Tibial artery (tissue), 4 donors: ENCODE measurements around the gene ISYNA1.

Experiments
- DNase-seq, 2 donors: peaks; one replicate each; pipeline ENCODE4 v3.0.0-alpha.2; 2019
- H3K27ac ChIP-seq, 2 donors: fragments of 200-600 bp; sonication (generic) in 1 of 2; 1 replicate in 1 of 2; 2 replicates in 1 of 2; pipeline ENCODE4 v1.5.1; 2018 to 2019; ENCODE audit warnings: mild to moderate bottlenecking in 1 of 2
- H3K27me3 ChIP-seq, 2 donors: fragments of 200-600 bp; sonication (generic) in 1 of 2; one replicate each; pipeline versions ENCODE4 v1.5.1 to v1.6.0; 2016 to 2019
- H3K36me3 ChIP-seq, 3 donors: fragments of 200-600 bp; sonication (generic) in 2 of 3; one replicate each; pipeline ENCODE4 v1.5.1; 2016 to 2019; ENCODE audit warnings: mild to moderate bottlenecking in 2 of 3
- H3K4me1 ChIP-seq, 4 donors: fragments of 200-600 bp; sonication (generic) in 2 of 4; 1 replicate in 3 of 4; 2 replicates in 1 of 4; pipeline ENCODE4 v1.5.1; 2016 to 2019
- H3K4me3 ChIP-seq, 2 donors: fragments of 200-600 bp; sonication (generic) in 1 of 2; 1 replicate in 1 of 2; 2 replicates in 1 of 2; pipeline ENCODE4 v1.5.1; 2018 to 2019; ENCODE audit warnings: mild to moderate bottlenecking in 2 of 2
- H3K9me3 ChIP-seq, 3 donors: fragments of 200-600 bp; sonication (generic) in 1 of 3; one replicate each; pipeline ENCODE4 v1.5.1; 2016 to 2019
- intact Hi-C: fragments of 100-400 bp; cut with DNase I; formaldehyde crosslinking; loops from one replicate; pipeline ENCODE4 v1.15.0; 2023; ENCODE audit warnings: low total_unique reads
- TF ChIP-seq, protein P1 (sequence below), 2 experiments: fragments of 200-600 bp in 1 of 2; fragments of 450-650 bp in 1 of 2; IDR thresholded peaks; one replicate each; pipeline ENCODE4 v1.5.1; 2017 to 2019; ENCODE audit warnings: antibody characterized with exemption in 2 of 2, mild to moderate bottlenecking in 1 of 2, moderate library complexity in 1 of 2

Gene ISYNA1

DNA sequence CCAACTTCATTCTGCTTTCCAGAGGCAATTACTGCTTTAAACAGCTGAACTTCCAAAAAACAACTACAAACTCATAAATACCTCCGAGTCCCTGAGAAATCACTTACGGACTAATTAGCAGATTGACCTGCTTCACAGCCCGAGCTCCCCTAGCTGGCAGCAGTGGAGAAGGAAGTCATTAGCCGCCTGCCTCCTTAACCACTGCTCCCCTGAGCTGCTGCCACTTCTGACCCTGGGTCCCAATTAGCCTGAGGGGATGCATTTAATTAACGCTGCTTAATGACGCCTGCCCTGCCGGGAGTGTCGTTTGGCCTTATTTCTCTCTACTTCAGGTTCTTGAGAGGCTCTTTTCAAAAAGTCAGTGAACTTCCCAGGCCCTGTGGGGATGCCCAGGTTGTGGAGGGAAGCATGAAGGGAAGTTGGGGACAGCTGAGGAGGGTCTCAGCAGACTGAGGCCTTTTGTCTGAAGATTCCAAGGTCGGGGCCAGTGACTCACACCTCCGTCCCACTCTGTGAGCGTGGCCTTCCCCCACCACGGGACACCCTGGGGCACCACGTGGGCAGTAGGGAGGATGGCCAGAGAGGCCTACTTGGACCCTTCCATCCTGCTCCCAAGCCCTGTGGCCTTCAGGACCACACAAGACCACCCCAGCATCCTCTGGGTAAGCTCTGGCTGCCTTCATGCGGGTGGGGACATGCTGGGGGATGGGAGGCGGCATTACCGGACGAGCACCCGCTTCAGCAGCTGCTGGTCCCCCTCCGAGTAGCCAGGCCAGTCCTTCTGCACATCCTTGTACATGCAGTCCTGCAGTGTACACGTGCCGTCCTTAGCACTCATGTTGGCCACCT lies 19.8 kb upstream of the ISYNA1 start:
- H3K27ac ChIP-seq = peak overlapping the region; percentile 65 to 74
- H3K27me3 ChIP-seq = no peaks in the 10 kb centered on the region
- DNase-seq = no peak
- H3K4me1 ChIP-seq = peaks cover 18 to 57% (median 45%) of the 10 kb centered on the region in 4 donors
- peaks cover 0 to 71% (median 42%) of the 10 kb centered on the region in 3 donors for H3K36me3 ChIP-seq
- no peaks in the 10 kb centered on the region for H3K9me3 ChIP-seq
- TF ChIP-seq, protein P1, sequence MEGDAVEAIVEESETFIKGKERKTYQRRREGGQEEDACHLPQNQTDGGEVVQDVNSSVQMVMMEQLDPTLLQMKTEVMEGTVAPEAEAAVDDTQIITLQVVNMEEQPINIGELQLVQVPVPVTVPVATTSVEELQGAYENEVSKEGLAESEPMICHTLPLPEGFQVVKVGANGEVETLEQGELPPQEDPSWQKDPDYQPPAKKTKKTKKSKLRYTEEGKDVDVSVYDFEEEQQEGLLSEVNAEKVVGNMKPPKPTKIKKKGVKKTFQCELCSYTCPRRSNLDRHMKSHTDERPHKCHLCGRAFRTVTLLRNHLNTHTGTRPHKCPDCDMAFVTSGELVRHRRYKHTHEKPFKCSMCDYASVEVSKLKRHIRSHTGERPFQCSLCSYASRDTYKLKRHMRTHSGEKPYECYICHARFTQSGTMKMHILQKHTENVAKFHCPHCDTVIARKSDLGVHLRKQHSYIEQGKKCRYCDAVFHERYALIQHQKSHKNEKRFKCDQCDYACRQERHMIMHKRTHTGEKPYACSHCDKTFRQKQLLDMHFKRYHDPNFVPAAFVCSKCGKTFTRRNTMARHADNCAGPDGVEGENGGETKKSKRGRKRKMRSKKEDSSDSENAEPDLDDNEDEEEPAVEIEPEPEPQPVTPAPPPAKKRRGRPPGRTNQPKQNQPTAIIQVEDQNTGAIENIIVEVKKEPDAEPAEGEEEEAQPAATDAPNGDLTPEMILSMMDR (IDR thresholded peaks at IDR 0.05) = no peak
- no peak overlapping the region for H3K4me3 ChIP-seq
- intact Hi-C loops = no loop called here

DNA sequence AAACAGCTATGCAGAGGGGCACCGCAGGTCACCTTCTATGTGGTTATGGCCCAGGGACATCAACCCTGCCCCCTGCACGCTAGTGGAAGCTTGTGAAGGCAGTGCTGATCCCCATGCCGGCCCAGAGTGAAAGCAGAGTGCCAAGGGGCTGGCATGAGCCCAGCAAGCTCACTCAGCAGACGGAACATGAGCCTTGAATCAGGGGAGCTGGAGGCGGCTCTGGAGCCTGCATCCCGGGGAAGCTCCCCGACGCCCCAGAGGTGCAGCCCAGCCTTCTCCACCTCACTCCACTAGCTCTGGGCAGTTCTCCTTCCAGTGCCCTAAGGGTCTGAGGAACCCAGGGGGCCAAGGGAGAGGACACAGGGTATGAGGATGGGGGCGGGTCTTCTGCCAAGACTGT lies 19.0 kb upstream of the ISYNA1 start:
- Histone ChIP-seq H3K27me3 (no peaks in the 10 kb centered on the region), H3K4me1 (peaks cover 18 to 50% (median 39%) of the 10 kb centered on the region in 4 donors), H3K4me3 (no peak overlapping the region), H3K9me3 (no peaks in the 10 kb centered on the region), H3K36me3 (peaks cover 0 to 73% (median 45%) of the 10 kb centered on the region in 3 donors), H3K27ac (peak overlapping the region; percentile 65 to 74)
- DNase-seq = peak; percentile 80 to 93
- intact Hi-C loops = no loop called here
- TF ChIP-seq, protein P1 (IDR thresholded peaks at IDR 0.05) = no peak

DNA sequence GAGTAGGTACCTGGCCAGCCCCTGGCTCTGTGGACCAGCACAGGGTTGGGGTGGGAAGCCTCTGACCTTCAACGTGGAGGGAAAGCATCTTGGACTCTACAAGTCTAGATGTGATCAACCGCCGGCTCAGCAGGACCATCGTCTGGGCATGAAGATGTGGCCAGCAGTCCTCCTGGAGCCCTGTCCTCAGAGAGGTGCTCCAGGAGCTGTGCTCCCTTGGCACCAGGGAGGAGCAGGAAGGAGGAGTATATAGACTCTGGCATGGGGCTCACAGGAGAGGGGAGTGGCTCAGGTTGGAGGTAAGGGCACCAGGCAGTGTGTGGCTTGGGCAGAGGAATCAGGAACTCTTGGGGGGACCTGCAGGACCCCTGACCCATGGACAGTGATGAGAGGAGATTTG lies 18.3 kb upstream of the ISYNA1 start:
- TF ChIP-seq, protein P1 (IDR thresholded peaks at IDR 0.05) = no peak
- H3K27ac ChIP-seq = peak overlapping the region; percentile 65 to 74
- H3K36me3 ChIP-seq = peaks cover 0 to 73% (median 46%) of the 10 kb centered on the region in 3 donors
- H3K9me3 ChIP-seq = no peaks in the 10 kb centered on the region
- no peak overlapping the region for H3K4me3 ChIP-seq
- intact Hi-C loops = no loop called here
- H3K4me1 ChIP-seq = peaks cover 15 to 45% (median 33%) of the 10 kb centered on the region in 4 donors
- DNase-seq = no peak
- H3K27me3 ChIP-seq = no peaks in the 10 kb centered on the region

DNA sequence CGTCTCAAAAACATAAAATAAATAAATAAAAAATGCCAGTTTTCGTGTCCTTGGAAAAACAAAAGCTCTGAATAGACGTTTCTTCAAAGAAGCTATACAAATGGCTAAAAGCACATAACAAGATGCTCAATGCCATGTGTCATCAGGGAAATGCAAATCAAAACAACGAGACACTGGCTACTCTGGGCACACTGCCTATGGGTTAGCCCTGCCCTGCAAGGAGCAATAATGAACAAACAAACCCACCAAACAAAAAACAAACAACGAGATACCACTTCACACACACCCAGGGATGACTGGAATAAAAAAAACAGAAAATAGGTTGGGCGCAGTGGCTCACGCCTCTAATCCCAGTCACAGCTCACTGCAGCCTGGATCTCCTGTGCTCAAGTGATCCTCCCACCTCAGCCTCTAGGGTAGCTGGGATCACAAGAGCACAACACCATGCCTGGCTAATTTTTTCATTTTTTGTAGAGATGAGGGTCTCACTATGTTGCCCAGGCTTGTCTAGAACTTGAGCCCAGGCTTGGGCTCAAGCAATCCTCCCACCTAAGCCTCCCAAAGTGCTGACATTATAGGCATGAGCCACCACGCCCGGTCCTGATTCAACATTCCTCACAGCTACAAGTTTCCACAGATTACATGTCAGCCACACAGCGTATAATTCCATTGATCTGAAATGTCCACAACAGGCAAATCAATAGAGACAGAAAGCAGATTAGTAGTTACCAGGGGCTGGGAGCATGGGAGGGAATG lies 15.5 kb upstream of the ISYNA1 start:
- Histone ChIP-seq H3K9me3 (no peaks in the 10 kb centered on the region), H3K36me3 (peaks cover 22 to 86% (median 50%) of the 10 kb centered on the region in 3 donors), H3K4me3 (no peak overlapping the region), H3K4me1 (peaks cover 0 to 30% (median 21%) of the 10 kb centered on the region in 4 donors), H3K27ac (no peak overlapping the region), H3K27me3 (no peaks in the 10 kb centered on the region)
- DNase-seq = no peak
- TF ChIP-seq, protein P1 (IDR thresholded peaks at IDR 0.05) = no peak
- intact Hi-C loops = loop anchor here (5.0 kb wide), 1 partner anchor 129 kb away; no protein-coding TSS in a partner anchor

DNA sequence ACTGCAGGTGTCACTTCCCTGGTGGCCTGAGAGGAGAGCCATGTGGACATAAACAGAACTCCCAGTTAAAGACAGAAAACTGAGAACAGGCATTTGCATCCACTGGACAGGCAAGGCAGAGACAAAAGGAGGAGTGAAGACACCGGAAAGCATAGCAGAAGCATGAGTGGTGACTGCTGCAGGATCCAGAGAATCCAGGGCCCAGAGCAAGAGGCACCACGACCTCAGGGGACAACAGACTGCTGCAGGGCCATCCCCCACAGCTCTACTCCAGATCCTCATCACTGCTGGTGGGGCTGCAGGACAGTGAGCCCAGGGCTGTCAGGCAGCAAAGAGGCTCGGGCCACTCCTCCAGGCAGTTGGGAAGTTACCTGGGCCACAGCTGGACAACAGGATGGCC lies 14.5 kb upstream of the ISYNA1 start:
- no peak for DNase-seq

More for the DNA sequence above, 14.5 kb upstream of the ISYNA1 start:
- TF ChIP-seq, protein P1 (IDR thresholded peaks at IDR 0.05) = no peak
- Histone ChIP-seq H3K36me3 (peaks cover 27 to 87% (median 44%) of the 10 kb centered on the region in 3 donors), H3K9me3 (no peaks in the 10 kb centered on the region), H3K27me3 (no peaks in the 10 kb centered on the region), H3K4me3 (no peak overlapping the region), H3K27ac (no peak overlapping the region), H3K4me1 (peaks cover 0 to 22% (median 15%) of the 10 kb centered on the region in 4 donors)
- intact Hi-C loops = loop anchor here (5.0 kb wide), 1 partner anchor 130 kb away; no protein-coding TSS in a partner anchor
